HG03103 (cell line): ENCODE data around the gene ADGRG6.

ENCODE experiments used
- ATAC-seq: cut with Tn5 transposase; IDR thresholded peaks from one replicate; pipeline ENCODE4 v1.9.1; 2021; ENCODE audit warnings: low read depth; ENCODE audit not compliant: unreplicated experiment

Gene ADGRG6

DNA sequence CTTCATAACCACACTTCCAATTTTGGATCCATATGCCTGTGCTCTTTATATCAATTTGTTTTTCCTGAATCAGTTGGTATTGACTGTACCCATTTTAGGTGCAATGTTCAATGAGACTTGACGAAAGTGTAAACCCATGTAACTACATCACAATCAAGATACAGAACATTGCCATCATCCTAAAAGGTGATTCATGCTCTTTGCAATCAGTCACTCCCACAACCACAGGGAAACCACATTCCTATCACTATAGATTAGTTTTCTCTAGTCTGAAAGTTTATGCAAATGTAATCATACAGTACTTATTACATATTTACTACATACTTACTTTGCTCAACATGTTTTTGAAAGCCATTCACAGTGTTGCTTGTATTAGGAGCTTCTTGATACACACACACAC, 167.4 kb downstream of the ADGRG6 start:
- no peak for ATAC-seq

DNA sequence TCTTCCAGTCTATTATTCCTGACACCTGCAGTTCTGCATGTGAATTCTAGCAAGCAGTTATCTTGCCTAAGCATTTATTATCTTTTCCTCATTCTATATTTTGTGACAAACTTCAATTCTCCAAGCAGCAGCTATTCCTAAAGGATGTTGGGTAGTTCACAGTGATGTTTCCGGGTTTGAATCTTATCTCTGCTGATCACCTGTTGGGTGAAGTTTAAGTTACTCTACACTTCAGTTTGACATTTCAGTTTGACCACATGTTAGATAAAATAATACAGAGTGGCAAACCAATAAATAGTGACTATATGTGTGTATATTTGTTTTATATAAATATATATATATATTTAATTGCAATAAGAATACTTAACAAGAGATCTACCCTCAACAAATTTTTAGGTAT, 168.6 kb downstream of the ADGRG6 start:
- ATAC-seq: no peak

DNA sequence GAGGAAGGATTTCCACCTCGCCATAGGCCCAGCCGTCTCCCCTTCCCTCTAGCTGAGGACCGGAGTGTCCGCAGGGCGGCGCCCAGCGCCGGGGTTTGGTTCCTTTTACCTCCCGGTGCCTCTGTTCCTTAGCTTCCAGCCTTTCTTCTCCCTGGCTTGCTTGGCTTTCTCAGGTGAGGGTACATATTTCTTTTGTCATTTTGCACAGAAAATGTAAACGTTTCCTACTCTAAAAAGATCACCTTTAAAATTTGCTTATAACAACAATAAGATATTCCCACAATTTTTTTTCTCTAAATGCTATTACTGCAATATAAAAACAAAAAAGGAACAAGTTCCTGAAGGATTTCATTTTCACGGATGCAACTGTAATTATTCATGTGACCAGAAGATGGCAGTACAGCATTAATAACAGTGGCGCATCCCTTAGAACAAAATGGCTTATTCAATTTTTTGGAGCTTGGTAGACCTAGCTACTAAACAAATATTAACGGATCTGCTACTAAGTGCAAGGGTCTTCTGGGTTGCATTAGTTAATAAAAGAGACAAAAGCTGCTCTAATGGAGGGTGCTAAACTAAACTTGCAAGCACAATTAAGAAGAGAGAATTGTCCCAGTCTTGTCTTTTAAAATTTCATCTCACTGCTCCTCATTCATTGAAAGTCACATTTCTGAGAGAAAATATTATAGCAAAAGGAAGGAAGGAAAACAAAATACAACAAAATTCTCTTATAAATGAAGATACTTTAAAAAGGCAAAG, 172.9 kb downstream of the ADGRG6 start:
- ATAC-seq: no peak

DNA sequence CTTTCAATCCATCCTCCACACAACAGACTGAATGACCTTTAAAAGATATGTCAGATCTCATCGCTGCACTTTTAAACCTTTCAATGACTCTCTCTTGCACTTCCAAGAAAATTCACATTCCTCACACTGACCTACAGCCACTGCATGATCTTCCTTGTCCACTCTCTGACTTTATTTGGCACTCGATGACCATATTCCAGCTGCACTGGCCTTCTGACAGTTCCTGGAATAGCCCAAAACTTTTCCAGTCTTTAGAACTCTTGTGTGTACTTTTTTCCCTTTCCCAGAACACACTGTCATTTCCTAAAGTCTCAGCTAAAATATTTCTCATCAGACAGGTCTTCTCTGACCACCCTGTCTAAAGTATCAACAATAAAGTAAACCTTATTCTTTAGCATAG, 174.6 kb downstream of the ADGRG6 start:
- ATAC-seq: no peak

DNA sequence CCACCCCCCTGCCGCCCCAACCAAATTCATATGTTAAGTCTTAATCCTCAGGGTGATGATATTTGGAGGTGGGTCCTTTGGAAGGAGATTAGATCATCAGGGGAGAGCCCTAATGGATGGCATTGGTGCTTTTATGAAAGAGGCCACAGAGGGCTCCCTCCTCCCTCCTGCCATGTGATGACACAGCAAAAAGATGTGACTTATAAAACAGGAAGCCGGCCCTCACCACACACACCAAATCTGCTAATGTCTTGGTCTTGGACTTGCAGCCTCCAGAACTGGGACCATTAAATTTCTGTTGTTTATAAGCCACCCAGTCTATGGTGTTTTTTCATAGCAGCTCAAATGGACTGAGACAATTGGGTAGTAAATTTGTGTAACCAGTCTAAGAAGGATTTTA, 176.3 kb downstream of the ADGRG6 start:
- ATAC-seq: no peak

DNA sequence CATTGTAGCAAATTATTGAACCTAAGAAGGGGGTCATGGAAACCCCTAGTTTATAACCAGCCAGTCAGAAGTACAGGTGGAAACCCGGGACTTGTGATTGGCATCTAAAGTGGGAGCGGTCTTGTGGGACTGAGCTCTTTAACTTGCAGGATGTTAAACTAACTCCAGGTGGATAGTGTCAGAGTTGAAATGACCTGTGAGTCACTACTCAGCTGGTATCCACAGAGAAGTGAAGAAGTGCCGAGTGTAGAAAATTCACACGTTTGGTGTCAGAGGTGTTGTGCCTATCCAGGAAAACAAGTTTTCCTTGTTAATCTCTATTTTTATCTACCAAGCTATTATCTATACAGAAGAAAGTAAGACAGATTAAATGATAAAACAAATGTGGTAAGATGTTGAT, 179.7 kb downstream of the ADGRG6 start:
- ATAC-seq: no peak

DNA sequence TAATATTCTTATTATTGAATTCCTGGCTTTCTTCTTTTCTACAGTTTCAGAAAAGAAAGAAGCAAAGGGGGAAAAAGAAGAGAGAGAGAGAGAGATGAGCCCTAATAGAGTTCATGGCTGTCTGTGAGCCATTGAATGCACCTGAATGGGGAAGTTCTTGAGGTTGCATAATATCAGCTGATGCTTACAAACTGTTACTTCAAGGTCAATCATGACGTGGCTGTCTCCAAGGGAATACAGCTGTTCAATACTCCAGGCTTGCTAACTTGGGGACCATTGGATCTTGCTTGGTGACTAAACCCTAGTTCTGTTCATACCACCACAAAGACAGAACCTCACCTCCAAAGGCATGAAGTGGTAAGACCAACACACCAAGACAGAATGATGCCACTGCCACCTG, 180.4 kb downstream of the ADGRG6 start:
- no peak for ATAC-seq

DNA sequence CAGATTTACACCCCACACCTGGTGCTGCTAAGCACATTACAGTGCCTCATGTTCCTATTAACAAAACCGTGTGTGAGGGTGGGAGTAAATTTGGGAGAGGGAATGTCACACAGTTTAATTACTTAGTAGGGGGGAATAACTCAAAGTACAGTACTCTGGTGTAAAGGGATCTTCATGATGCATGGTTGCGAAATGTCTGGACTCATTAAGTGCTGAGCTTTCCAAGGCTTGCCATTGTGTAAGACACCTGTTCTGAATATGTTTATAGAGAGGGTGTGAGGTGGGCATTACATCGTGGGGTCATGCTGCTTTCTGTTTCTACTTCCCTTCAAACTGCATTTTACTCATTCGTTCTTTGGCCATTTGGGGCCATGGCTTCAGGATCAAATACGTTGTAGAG, 181.2 kb downstream of the ADGRG6 start:
- no peak for ATAC-seq

DNA sequence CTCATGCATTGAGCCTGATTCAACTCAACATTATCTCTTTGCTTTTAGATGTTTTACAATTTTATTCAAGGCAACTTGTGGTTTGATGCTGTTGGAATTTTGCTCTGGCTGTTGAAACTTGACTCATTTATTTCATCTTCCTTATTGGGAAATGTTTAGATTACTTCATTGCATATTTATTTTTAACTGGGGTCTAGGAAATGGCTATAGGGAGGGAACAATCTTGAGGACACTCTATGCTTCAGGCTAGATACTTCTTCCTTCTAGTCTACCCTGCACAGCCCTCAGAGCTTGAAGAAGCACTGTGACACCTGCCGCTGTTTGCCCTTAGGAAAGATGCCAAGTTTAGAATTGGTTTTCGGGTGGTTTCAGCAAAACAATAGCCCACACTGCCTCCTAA, 183.4 kb downstream of the ADGRG6 start:
- ATAC-seq: no peak

DNA sequence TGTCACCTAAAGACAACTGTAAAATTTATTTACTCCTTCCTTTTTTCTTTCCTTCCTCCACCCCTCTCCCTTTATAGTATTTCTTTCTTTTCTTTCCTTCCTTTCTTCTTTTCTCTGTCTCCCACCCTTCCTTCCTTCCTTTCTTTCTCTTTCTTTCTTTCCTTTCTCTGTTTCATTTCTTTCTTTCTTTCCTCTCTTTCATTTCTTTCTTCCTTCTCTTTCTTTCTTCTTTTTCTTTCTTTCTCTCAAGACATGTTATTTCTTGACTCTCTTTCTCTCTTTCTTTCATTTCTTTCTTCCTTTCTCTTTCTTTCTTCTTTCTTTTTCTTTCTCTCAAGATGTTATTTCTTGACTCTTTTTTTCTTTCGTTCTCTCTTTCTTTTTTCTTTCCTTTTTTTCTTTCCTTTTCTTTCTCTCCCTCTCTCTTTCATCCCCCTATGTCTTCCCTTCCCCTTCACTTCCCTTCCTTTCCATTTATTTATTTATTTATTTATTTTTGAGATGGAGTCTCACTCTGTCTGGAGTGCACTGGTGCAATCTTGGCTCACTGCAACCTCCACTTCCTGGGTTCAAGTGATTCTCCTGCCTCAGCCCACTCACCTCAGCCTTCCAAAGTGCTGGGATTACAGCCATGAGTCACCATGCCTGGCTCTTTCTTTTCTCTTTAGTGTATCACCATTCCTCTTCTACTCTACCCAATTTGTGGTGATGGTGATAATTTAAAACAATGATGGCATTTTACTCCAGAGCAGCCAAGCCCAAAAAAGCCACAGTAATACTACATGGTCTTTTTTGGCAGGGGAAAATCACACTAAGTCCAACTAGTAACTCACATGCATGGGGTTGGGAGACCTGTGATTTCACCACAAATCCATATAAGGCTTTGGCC, 188.2 kb downstream of the ADGRG6 start:
- no peak for ATAC-seq
